Nephron progenitor cell (in vitro differentiated cells): ENCODE measurements around the gene RETN.

ENCODE experiments used
- DNase-seq: peaks from one replicate; pipeline ENCODE4 v3.0.0; 2021
- H3K27ac Mint-ChIP-seq: 2 replicates; pipeline ENCODE4 v1.8.0; 2021; ENCODE audit warnings: mild to moderate bottlenecking, moderate library complexity, mixed read lengths
- H3K27me3 Mint-ChIP-seq: 2 replicates; pipeline ENCODE4 v1.8.0; 2021; ENCODE audit warnings: mild to moderate bottlenecking, low read depth, mixed read lengths; ENCODE audit not compliant: poor library complexity
- H3K36me3 Mint-ChIP-seq: 2 replicates; pipeline ENCODE4 v1.8.0; 2021; ENCODE audit warnings: low read depth, mixed read lengths
- H3K4me1 Mint-ChIP-seq: 2 replicates; pipeline ENCODE4 v1.8.0; 2021; ENCODE audit warnings: mixed read lengths
- H3K4me3 Mint-ChIP-seq: 2 replicates; pipeline ENCODE4 v1.8.0; 2021; ENCODE audit warnings: mild to moderate bottlenecking, moderate library complexity, mixed read lengths
- H3K9me3 Mint-ChIP-seq: 2 replicates; pipeline ENCODE4 v1.8.0; 2021; ENCODE audit warnings: mild to moderate bottlenecking, moderate library complexity, mixed read lengths
- CTCF ChIP-seq: fragments of 200-600 bp; sonication (generic); IDR thresholded peaks from 2 replicates; pipeline ENCODE4 v1.5.0; 2021; ENCODE audit warnings: antibody characterized with exemption

Gene RETN

GRCh38 chr19:7670150-7670783 is 1.4 kb downstream of the RETN start:
- H3K4me1 Mint-ChIP-seq, result no peaks in the 10 kb centered on the region
- H3K9me3 Mint-ChIP-seq, result peaks cover 15% of the 10 kb centered on the region
- peaks cover 97% of the 10 kb centered on the region for H3K27me3 Mint-ChIP-seq
- DNase-seq, result peak; percentile 58
- H3K36me3 Mint-ChIP-seq, result no peaks in the 10 kb centered on the region
- H3K27ac Mint-ChIP-seq, result no peak overlapping the region
- TF ChIP-seq CTCF, result no peak
- peak overlapping the region; percentile 82 for H3K4me3 Mint-ChIP-seq

GRCh38 chr19:7670790-7671189 is 1.9 kb downstream of the RETN start:
- DNase-seq, result no peak
- Mint-ChIP-seq H3K4me3 (peak overlapping the region; percentile 82), H3K9me3 (peaks cover 15% of the 10 kb centered on the region), H3K27me3 (peaks cover 95% of the 10 kb centered on the region), H3K4me1 (no peaks in the 10 kb centered on the region), H3K36me3 (no peaks in the 10 kb centered on the region), H3K27ac (no peak overlapping the region)
- no peak for TF ChIP-seq CTCF

- Mint-ChIP-seq H3K4me3 (no peak overlapping the region), H3K27ac (no peak overlapping the region), H3K27me3 (peaks cover 95% of the 10 kb centered on the region), H3K36me3 (no peaks in the 10 kb centered on the region), H3K9me3 (peaks cover 15% of the 10 kb centered on the region), H3K4me1 (peaks cover 5% of the 10 kb centered on the region)
- TF ChIP-seq CTCF, result no peak
- no peak for DNase-seq
Observed at GRCh38 chr19:7672522-7672921, 3.7 kb downstream of the RETN start.

GRCh38 chr19:7674010-7675005 is 5.5 kb downstream of the RETN start:
- Mint-ChIP-seq H3K27me3 (peaks cover 87% of the 10 kb centered on the region), H3K4me3 (no peak overlapping the region), H3K36me3 (no peaks in the 10 kb centered on the region), H3K4me1 (peaks cover 17% of the 10 kb centered on the region), H3K9me3 (peaks cover 15% of the 10 kb centered on the region), H3K27ac (no peak overlapping the region)
- peak; percentile 39 for DNase-seq
- no peak for TF ChIP-seq CTCF

GRCh38 chr19:7676376-7676775 is 7.5 kb downstream of the RETN start:
- no peak overlapping the region for H3K4me3 Mint-ChIP-seq
- no peak for TF ChIP-seq CTCF
- peaks cover 15% of the 10 kb centered on the region for H3K9me3 Mint-ChIP-seq
- no peak for DNase-seq
- H3K27me3 Mint-ChIP-seq, result peaks cover 77% of the 10 kb centered on the region
- no peaks in the 10 kb centered on the region for H3K36me3 Mint-ChIP-seq
- H3K4me1 Mint-ChIP-seq, result peaks cover 27% of the 10 kb centered on the region
- H3K27ac Mint-ChIP-seq, result no peak overlapping the region
